Tibial artery (tissue), 4 donors: ENCODE data around the gene MYO3B.

ENCODE experiments used
- DNase-seq, 2 donors: peaks; one replicate each; pipeline ENCODE4 v3.0.0-alpha.2; 2019
- H3K27ac ChIP-seq, 2 donors: fragments of 200-600 bp; sonication (generic) in 1 of 2; 1 replicate in 1 of 2; 2 replicates in 1 of 2; pipeline ENCODE4 v1.5.1; 2018 to 2019; ENCODE audit warnings: mild to moderate bottlenecking in 1 of 2
- H3K27me3 ChIP-seq, 2 donors: fragments of 200-600 bp; sonication (generic) in 1 of 2; one replicate each; pipeline versions ENCODE4 v1.5.1 to v1.6.0; 2016 to 2019
- H3K36me3 ChIP-seq, 3 donors: fragments of 200-600 bp; sonication (generic) in 2 of 3; one replicate each; pipeline ENCODE4 v1.5.1; 2016 to 2019; ENCODE audit warnings: mild to moderate bottlenecking in 2 of 3
- H3K4me1 ChIP-seq, 4 donors: fragments of 200-600 bp; sonication (generic) in 2 of 4; 1 replicate in 3 of 4; 2 replicates in 1 of 4; pipeline ENCODE4 v1.5.1; 2016 to 2019
- H3K4me3 ChIP-seq, 2 donors: fragments of 200-600 bp; sonication (generic) in 1 of 2; 1 replicate in 1 of 2; 2 replicates in 1 of 2; pipeline ENCODE4 v1.5.1; 2018 to 2019; ENCODE audit warnings: mild to moderate bottlenecking in 2 of 2
- H3K9me3 ChIP-seq, 3 donors: fragments of 200-600 bp; sonication (generic) in 1 of 3; one replicate each; pipeline ENCODE4 v1.5.1; 2016 to 2019
- CTCF ChIP-seq, 2 experiments: fragments of 200-600 bp in 1 of 2; fragments of 450-650 bp in 1 of 2; IDR thresholded peaks; one replicate each; pipeline ENCODE4 v1.5.1; 2017 to 2019; ENCODE audit warnings: antibody characterized with exemption in 2 of 2, mild to moderate bottlenecking in 1 of 2, moderate library complexity in 1 of 2
- intact Hi-C: fragments of 100-400 bp; cut with DNase I; formaldehyde crosslinking; loops from one replicate; pipeline ENCODE4 v1.15.0; 2023; ENCODE audit warnings: low total_unique reads

Gene MYO3B

DNA sequence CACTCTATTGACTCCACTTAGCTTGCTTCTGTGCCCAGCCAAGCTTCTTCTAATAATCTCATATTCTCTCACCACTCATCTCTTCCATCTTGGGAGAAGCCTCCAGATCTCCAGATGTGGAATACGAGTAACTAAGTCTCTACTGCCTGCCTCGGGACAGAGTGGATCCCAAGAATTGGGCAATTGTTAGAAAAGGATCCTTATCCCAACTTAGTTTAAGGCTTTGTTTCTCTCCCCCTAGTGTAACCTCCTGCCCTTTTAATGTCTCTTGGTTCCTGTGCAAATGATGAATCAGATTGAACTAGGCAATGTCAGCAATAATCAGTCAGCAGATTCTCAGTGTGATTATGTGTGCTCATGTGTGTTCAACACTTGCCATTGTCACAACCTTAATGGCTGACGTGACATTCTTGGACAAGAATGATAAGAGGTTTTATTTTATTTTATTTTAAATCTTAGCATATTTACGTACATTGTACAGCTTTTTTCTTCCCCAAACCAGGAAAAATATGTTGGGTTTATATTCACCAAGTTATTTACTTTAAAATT is 59.7 kb downstream of the MYO3B start:
- peaks cover 0 to 9% of the 10 kb centered on the region in 2 donors for H3K27me3 ChIP-seq
- intact Hi-C loops: no loop called here

GRCh38 chr2:170238776-170239175 is 60.8 kb downstream of the MYO3B start:
- Histone ChIP-seq H3K4me1 (no peaks in the 10 kb centered on the region), H3K27me3 (peaks cover 0 to 9% of the 10 kb centered on the region in 2 donors), H3K27ac (no peak overlapping the region), H3K9me3 (no peaks in the 10 kb centered on the region), H3K36me3 (no peaks in the 10 kb centered on the region), H3K4me3 (no peak overlapping the region)
- no peak for DNase-seq
- intact Hi-C loops: no loop called here
- TF ChIP-seq CTCF (IDR thresholded peaks at IDR 0.05): no peak

More for the DNA sequence above, 59.7 kb downstream of the MYO3B start:
- H3K36me3 ChIP-seq: no peaks in the 10 kb centered on the region
- no peak for DNase-seq
- no peak for TF ChIP-seq CTCF (IDR thresholded peaks at IDR 0.05)
- no peak overlapping the region for H3K27ac ChIP-seq
- no peak overlapping the region for H3K4me3 ChIP-seq
- H3K4me1 ChIP-seq: no peaks in the 10 kb centered on the region
- H3K9me3 ChIP-seq: no peaks in the 10 kb centered on the region

DNA sequence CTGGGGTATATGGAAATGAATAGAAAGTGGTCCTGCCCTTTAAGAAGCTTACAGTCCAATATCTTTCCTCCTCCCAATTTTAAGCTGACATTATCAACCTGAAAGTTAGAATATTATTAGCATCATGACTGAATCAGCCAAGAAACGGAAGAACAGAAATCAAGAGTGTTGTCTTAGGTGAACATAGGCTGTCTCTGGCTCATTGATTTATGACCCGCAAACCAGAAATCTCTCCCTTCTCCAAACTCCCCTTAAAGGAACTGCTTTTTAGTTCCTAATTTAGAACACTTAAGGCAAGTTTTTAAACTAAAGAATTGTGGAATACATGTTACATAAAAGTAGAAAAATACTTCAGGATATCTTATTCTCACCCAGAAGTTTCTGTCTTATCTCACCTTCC is 62.7 kb downstream of the MYO3B start:
- intact Hi-C loops: no loop called here
- DNase-seq: no peak
- H3K27ac ChIP-seq: no peak overlapping the region
- no peaks in the 10 kb centered on the region for H3K4me1 ChIP-seq
- H3K9me3 ChIP-seq: no peaks in the 10 kb centered on the region
- H3K36me3 ChIP-seq: no peaks in the 10 kb centered on the region
- TF ChIP-seq CTCF (IDR thresholded peaks at IDR 0.05): no peak
- H3K27me3 ChIP-seq: peaks cover 0 to 9% of the 10 kb centered on the region in 2 donors
- H3K4me3 ChIP-seq: no peak overlapping the region

DNA sequence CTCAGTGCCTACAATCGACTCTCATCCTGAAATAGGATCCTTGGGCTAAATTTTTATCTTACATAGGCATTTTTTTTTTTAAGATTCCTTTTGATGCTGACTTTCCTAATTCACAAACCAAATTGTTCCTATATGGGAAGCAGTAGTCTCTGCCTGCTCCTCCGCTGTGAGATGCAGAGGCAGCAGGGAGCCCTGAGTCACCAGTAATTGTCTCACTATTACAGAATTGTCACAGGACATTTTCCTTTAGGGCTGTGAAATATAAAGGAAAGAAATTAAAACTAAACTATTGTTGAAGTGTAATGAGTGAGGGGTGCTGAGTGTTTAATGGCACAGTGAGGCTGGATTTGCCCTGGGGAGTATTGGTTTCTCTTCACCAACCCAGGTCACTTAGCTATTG is 63.8 kb downstream of the MYO3B start:
- Histone ChIP-seq H3K4me1 (no peaks in the 10 kb centered on the region), H3K36me3 (no peaks in the 10 kb centered on the region), H3K27me3 (peaks cover 0 to 9% of the 10 kb centered on the region in 2 donors), H3K4me3 (no peak overlapping the region), H3K27ac (no peak overlapping the region), H3K9me3 (no peaks in the 10 kb centered on the region)
- DNase-seq: no peak
- no peak for TF ChIP-seq CTCF (IDR thresholded peaks at IDR 0.05)
- intact Hi-C loops: no loop called here

DNA sequence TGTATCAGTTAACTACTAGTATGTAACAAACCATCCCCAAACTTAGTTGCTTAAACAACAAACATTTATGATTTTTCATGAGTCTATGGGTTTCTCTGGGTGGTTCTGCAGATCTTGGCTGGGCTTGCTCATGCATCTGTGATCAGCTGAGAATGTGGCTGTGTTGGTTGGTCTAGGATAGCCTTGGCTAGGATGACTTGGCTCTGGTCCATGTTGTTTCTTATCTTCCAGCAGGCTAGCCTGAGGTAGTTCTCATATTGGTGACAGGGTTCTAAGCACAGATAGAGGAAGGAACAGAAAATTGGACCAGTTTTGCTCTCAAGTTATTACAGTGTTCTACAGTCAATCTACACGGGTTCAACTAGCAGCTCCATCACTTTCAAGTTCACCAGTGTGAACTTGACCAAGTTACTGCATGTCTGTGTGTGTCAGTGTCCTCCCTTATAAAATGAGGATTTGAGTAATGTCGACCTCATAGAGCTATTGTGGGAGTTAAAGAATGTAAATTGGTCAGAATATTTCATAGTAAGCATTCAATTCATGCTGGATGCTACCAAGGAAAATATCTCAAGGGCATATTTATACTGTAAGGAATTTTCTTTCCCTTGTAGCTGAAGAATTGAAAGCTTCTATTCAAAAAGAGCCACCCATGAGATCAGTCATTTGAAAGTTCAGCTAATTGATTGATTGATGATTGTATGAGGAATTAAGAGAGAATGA is 65.3 kb downstream of the MYO3B start:
- TF ChIP-seq CTCF (IDR thresholded peaks at IDR 0.05): no peak
- no peak overlapping the region for H3K4me3 ChIP-seq
- no peak for DNase-seq
- no peaks in the 10 kb centered on the region for H3K9me3 ChIP-seq
- H3K4me1 ChIP-seq: no peaks in the 10 kb centered on the region
- peaks cover 0 to 9% of the 10 kb centered on the region in 2 donors for H3K27me3 ChIP-seq
- no peak overlapping the region for H3K27ac ChIP-seq
- intact Hi-C loops: no loop called here
- H3K36me3 ChIP-seq: no peaks in the 10 kb centered on the region
